MG63 (cell line): Measurements from ENCODE around the gene CHMP4B. TPM values are rescaled to one million over a fixed set of nuclear protein-coding genes. Genes with fewer than 3 reads are reported as not detected.

Experiments
- DNase-seq: peaks from one replicate; pipeline ENCODE4 v3.0.0-alpha.2; 2020
- H3K27me3 ChIP-seq: fragments of 250-450 bp; sonication (Bioruptor Pico); 2 replicates; pipeline ENCODE4 v1.5.1; 2020; ENCODE audit warnings: mild to moderate bottlenecking, moderate library complexity
- H3K36me3 ChIP-seq: fragments of 250-450 bp; sonication (Bioruptor Pico); 2 replicates; pipeline ENCODE4 v1.5.1; 2020; ENCODE audit warnings: mild to moderate bottlenecking, moderate library complexity
- H3K4me3 ChIP-seq: fragments of 250-450 bp; sonication (Bioruptor Pico); 2 replicates; pipeline ENCODE4 v1.5.1; 2020; ENCODE audit warnings: mild to moderate bottlenecking, moderate library complexity
- H3K9me3 ChIP-seq: fragments of 250-450 bp; sonication (Bioruptor Pico); 2 replicates; pipeline ENCODE4 v1.5.1; 2020; ENCODE audit warnings: mild to moderate bottlenecking, moderate library complexity
- total RNA-seq: library from RNA; depleted of rRNA; stranded (reverse); fragments of >200 nt; shearing (Covaris generic); gene quantifications from 2 replicates; pipeline ENCODE4 v1.2.3, GENCODE V29; 2014; ENCODE audit warnings: low replicate concordance

Gene CHMP4B
- total RNA-seq, 1 experiment from 2014 or later, result 73.9 TPM

DNA sequence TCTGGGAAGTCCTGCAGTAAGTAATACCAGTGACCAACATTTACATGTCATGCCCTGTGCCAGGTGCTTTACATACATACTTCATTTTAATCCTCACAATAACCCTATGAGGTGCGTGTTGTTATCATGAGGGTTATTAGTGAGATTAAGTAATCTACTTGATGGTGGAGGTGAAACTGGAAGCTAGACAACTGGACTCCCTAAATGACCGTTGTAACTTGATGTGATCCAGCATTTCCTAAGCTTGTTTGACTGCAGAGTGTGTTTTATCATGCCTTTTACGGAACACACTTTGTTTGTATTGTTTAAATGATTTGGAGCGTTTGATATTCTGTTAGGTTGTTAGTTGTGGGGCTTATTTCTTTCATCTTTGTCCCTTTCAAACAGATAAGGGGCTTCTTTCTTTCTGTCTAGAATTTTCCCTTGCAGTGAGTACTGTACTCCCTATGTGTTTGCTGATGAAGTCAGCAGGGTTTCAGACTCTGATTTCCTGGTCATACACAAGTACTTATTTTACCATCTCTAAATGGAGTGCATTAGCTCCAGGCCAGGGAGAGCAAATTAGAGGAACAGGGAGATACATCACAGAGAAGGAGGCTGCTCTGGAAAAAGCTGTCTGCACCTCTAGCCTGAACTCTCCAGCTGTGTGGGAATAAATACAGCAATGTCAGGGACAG, 29.7 kb downstream of the CHMP4B start:
- Histone ChIP-seq H3K36me3 (peaks cover 2% of the 10 kb centered on the region; the same call in 1 of the 2 replicates), H3K9me3 (no peaks in the 10 kb centered on the region), H3K27me3 (no peaks in the 10 kb centered on the region), H3K4me3 (no peak overlapping the region)
- no peak for DNase-seq

DNA sequence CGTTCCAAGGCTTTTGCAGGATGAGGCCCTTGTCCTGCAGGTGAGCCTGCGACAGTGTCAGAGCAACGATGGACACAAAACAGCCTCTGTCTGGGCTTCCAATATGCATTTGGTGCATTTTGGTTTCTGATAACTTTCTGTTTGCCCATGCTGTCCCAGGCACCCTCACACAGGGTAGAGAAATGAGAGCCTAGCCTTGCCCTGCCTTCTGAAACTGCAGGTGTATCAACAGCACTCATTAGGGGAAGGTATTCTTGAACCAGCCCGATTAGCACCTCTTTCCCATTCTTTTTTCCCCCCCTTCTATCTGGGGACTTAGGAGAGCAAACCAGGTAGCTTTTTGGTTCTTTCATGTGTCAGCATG, 30.3 kb downstream of the CHMP4B start:
- no peaks in the 10 kb centered on the region; the same call in 1 of the 2 replicates for H3K36me3 ChIP-seq
- no peak overlapping the region for H3K4me3 ChIP-seq
- H3K27me3 ChIP-seq, result no peaks in the 10 kb centered on the region
- DNase-seq, result no peak
- H3K9me3 ChIP-seq, result no peaks in the 10 kb centered on the region

DNA sequence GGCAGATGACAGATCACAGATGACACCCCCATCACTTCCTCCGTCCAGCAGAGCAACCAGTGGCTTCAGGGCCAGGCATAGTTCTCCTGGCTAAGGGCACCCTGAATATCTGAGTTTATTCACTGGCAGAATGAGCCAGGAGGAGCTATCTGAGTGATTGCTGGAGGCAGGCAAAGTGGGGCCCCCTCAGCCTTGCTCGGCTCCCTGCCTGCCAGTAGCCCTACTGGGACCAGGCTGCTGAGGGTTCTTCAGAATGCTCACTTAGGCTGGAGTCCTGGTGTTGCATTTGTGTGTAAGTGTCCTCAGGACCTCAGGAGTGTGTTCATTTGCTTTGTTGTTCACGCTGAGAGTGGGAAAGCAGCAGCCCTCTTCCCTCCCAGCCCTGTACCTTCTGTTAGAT, 31.2 kb downstream of the CHMP4B start:
- no peaks in the 10 kb centered on the region for H3K9me3 ChIP-seq
- no peaks in the 10 kb centered on the region for H3K27me3 ChIP-seq
- H3K36me3 ChIP-seq, result no peaks in the 10 kb centered on the region; the same call in 1 of the 2 replicates
- H3K4me3 ChIP-seq, result no peak overlapping the region
- DNase-seq, result no peak

DNA sequence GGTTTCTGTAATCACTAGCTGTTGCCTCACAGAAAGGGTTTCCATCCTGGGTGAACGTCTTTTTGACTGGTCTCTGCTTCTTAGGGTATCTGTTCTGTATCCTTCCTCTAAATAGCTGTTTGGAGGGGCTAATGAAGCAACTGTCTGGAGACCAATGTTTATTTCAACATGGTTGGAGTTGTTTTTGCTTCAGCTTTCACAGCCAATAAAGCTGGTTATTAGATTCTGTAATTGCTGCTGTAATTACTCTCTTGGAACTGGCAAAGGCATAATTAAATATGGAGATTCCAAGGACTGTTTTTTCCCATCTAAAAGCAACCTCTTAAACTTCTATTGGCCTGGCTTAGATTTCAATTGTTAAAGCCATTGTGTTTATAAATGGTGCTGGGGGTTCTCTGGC, 31.9 kb downstream of the CHMP4B start:
- DNase-seq, result no peak
- Histone ChIP-seq H3K9me3 (no peaks in the 10 kb centered on the region), H3K4me3 (no peak overlapping the region), H3K36me3 (no peaks in the 10 kb centered on the region; the same call in 1 of the 2 replicates), H3K27me3 (no peaks in the 10 kb centered on the region)

DNA sequence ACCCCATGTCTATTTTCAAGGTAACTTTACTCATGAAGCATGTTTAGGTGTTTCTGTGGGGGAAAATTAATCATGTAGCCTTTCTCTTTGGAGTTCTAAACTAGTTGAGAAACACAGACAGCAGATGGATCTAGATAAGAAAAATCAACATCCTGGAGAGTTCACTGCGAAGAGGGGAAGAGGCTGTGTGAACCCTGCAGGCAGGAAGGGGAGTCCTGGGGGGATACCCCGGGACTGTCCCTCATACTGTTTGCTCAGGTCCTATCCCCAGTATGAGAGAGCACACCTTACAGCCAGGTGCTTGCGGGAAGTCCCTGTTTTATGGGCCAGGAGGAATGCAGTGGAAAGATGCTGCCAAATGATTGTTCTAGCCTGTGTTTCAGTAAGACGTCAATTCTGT, 32.7 kb downstream of the CHMP4B start:
- H3K36me3 ChIP-seq, result peaks cover 3% of the 10 kb centered on the region; the same call in 1 of the 2 replicates
- H3K27me3 ChIP-seq, result no peaks in the 10 kb centered on the region
- no peaks in the 10 kb centered on the region for H3K9me3 ChIP-seq
- no peak for DNase-seq
- H3K4me3 ChIP-seq, result no peak overlapping the region

DNA sequence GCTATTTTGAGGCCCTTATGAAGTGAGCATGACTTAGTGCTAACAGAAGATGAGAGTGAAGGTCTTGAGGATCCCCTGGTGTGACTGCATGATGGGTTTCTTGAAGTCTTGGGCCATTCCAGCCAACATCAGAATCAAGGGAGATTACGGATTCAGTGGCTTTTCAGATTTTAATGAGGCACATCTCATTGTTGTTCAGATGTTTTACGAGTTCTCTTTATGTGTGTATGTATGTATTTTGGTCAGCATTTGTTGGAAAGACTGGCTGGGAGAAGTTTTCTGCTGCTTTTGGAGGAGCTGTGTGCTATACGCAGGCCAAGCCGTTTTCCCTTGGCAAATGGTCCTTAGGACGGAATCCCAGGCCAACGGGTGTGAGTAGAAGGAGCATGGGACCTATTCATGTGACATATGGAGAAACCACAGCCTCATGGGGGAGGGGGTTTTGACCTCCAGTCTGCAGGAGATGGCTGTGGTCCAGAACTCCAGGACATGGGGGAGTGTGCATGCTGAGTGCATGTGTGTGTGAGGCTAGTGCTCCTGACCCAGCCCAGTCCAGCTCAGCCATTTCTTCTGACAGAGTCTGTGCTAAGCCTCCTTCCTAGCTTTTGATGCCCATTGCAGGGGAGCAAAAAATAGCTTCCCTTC, 35.3 kb downstream of the CHMP4B start:
- peaks cover 20% of the 10 kb centered on the region for H3K36me3 ChIP-seq
- no peak overlapping the region for H3K4me3 ChIP-seq
- no peaks in the 10 kb centered on the region for H3K27me3 ChIP-seq
- no peak for DNase-seq
- no peaks in the 10 kb centered on the region for H3K9me3 ChIP-seq

DNA sequence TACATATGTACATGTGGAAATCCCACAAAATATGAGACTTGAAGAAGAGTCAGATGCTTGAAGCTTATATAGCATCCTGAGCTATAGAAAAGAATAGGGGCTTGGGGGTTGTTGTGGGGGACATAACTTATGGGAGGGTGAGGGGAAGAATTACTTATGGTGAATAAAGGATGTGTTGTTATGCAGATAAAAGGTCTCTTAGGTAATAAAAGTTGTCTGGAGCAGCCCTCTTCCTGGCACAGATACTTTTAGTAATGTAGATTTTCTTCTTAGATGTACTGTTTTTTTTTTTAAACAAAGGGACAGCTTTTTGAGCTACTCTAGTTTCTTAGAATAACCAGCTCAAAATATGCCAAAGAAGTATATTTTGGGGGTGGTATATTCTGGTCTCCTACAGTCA, 35.9 kb downstream of the CHMP4B start:
- H3K4me3 ChIP-seq, result no peak overlapping the region
- peaks cover 26% of the 10 kb centered on the region for H3K36me3 ChIP-seq
- H3K27me3 ChIP-seq, result no peaks in the 10 kb centered on the region
- no peak for DNase-seq
- H3K9me3 ChIP-seq, result no peaks in the 10 kb centered on the region

DNA sequence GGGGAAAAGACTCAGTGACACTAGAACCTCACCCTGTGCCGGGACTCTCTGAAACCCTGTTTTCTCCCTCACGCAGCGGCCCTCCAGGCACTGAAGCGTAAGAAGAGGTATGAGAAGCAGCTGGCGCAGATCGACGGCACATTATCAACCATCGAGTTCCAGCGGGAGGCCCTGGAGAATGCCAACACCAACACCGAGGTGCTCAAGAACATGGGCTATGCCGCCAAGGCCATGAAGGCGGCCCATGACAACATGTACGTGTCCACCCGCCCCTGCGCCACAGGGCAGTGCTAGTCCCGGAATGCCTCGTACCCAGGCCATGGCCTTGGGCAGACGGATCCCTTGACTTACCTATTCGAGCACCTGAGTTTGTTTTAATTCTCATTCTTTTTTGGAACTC, 37.2 kb downstream of the CHMP4B start:
- Histone ChIP-seq H3K9me3 (no peaks in the 10 kb centered on the region), H3K4me3 (no peak overlapping the region), H3K36me3 (peaks cover 35% of the 10 kb centered on the region), H3K27me3 (no peaks in the 10 kb centered on the region)
- DNase-seq, result no peak

DNA sequence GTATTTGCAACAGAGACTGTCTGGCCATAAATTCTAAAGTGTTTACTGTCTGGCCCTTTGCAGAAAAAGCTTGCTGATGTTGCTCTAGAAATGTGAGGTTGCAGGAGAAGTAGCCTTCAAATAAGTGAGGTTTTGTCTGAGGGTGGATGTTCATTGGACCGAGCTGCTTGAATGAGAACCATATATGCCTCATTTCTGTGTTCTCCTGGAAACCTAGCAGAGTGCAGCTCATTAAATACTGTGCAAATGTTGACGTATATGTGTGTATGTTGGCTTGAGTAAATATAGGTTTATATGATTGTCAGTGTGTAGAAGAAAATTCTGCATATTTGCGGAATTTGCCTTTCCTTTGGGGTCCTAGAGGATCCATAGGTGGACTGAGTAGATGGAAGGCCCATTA, 39.0 kb downstream of the CHMP4B start:
- DNase-seq, result no peak
- no peaks in the 10 kb centered on the region for H3K9me3 ChIP-seq
- H3K4me3 ChIP-seq, result no peak overlapping the region
- no peaks in the 10 kb centered on the region for H3K27me3 ChIP-seq
- H3K36me3 ChIP-seq, result peaks cover 43% of the 10 kb centered on the region

DNA sequence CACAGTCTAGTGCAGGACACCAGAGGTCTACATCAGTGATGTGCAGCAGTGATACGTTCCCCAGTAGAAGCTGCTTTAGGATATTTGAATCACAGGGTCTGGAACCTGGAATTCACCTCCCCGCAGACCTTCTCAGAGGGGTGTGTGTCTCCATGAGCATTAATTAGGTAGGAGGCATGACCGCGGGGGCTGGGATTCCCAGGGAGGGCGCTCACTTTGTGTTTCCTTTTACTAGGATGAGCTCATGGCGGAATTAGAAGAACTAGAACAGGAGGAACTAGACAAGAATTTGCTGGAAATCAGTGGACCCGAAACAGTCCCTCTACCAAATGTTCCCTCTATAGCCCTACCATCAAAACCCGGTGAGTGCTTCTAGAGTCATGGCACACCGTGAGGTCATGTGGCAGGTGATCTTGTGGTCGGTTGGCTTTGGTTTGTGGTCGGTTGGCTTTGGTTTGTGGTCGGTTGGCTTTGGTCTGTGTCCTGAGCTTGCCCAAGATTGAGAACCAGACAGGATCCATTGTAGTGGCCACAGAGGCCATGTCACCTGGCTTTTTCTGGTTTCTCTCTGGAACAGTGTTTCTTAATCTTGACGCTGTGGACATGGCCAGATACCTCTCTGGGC, 40.8 kb downstream of the CHMP4B start:
- no peak overlapping the region for H3K4me3 ChIP-seq
- no peak for DNase-seq
- no peaks in the 10 kb centered on the region for H3K27me3 ChIP-seq
- H3K9me3 ChIP-seq, result no peaks in the 10 kb centered on the region
- peaks cover 43% of the 10 kb centered on the region for H3K36me3 ChIP-seq

DNA sequence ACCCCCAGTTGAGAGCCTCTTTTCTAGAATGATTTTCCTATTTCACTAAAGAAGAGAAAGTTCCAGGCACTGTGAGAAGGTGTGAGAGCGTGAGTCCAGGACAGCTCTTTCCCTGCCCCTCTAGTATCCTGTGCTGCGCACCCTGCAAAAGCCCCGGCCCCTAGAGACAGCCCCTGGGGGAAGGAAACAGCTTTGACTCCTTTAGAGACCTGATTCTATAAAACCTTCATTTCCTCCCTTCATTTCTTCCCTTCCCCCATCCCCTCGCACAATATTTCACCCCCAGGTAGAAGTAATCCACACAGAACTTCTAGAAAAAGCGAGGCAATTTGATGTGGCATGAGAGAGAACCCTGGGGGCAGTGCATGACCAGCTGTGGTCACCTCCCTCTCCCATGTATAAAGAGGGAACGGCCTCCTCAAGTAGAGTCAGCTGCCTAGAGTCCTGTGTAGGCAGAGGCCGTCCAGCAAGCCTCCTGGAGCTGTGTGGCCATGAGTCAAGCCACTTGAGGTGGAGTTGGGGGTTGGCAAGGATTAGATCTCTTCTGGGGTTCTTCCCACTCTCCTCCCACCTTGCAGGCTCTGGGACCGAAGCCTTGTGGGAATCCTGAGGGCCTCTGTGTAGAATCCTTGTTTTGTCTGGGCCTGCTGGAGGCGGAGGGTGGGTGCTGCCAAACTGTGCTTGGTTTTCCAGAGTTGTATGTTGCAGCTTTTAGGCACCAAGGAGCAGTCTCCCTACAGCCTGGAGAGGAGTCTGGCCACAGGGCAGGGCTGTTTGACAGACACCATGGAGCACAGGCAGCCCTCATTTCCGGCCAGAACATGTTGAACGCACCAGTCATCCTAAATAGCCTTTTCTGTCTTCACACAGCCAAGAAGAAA, 41.7 kb downstream of the CHMP4B start:
- DNase-seq, result no peak
- H3K9me3 ChIP-seq, result no peaks in the 10 kb centered on the region
- H3K36me3 ChIP-seq, result peaks cover 43% of the 10 kb centered on the region
- H3K4me3 ChIP-seq, result no peak overlapping the region
- no peaks in the 10 kb centered on the region for H3K27me3 ChIP-seq

DNA sequence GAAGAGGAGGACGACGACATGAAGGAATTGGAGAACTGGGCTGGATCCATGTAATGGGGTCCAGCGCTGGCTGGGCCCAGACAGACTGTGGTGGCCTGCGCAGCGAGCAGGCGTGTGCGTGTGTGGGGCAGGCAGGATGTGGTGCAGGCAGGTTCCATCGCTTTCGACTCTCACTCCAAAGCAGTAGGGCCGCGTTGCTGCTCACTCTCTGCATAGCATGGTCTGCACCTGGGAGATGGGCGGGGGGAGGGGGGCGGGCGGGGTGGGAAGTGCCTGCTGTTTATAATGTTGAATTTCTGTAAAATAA, 42.3 kb downstream of the CHMP4B start:
- Histone ChIP-seq H3K36me3 (peaks cover 43% of the 10 kb centered on the region), H3K4me3 (no peak overlapping the region), H3K9me3 (no peaks in the 10 kb centered on the region), H3K27me3 (no peaks in the 10 kb centered on the region)
- no peak for DNase-seq

DNA sequence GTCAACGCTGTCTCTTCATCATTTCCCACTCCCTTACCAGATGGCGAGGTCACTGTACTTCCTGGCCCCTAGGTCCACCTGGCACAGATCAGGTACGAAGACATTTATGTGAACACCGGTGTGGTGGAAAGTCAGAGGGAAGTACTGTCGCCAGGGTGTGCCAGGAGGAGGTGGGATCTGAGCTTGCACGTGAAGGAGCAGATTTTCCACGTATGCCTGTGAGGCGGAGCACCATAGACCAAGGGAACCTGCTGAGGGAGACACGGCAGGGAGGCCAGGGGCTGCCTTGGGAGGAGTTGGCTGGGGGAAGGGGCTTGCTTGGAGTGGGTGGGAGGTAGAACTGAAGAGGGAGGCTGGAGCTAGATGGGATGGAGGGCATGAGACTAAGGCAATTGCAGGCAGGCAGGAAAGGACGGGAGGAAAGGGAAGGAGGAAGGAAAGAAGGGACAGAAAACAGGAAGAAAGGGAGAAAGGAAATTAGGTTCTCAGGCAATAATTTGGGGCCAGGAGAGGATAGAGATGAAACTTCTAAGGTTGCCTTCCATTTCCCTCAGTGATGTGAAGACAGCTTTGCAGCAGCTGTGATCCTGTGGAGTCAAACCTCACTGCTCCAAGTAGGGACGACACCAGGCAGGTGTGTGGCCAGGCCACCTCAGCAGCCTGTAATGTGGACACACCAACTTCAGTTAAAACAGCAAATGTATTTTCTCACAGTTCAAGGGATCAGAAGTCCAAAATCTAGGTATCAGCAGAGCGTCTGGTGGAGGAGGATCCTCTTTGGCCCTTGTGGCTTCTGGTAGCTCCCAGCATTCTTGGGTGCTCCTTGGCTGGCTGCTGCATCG, 46.8 kb downstream of the CHMP4B start:
- Histone ChIP-seq H3K27me3 (no peaks in the 10 kb centered on the region), H3K36me3 (peaks cover 11% of the 10 kb centered on the region), H3K4me3 (no peak overlapping the region), H3K9me3 (no peaks in the 10 kb centered on the region)
- no peak for DNase-seq

DNA sequence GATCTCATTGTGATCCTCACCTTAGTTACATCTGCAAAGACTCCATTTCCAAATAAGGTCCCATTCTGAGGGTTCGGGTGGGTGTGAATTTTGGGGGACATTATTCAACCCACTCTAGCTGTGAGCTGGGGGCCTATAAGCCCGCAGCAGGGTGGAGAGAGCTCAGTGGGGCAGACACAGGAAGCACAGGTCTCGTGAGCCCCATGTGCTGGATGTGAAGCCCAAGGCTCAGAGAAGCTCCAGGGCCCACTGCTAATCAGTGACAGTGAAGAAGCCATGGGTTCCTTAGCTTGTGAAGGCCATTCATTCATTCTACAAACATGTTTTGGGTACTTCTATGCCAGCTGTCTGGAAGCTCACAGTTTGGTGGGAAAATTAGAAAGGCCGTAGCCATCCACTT, 47.5 kb downstream of the CHMP4B start:
- H3K9me3 ChIP-seq, result no peaks in the 10 kb centered on the region
- H3K4me3 ChIP-seq, result no peak overlapping the region
- H3K27me3 ChIP-seq, result no peaks in the 10 kb centered on the region
- no peak for DNase-seq
- peaks cover 8% of the 10 kb centered on the region for H3K36me3 ChIP-seq

DNA sequence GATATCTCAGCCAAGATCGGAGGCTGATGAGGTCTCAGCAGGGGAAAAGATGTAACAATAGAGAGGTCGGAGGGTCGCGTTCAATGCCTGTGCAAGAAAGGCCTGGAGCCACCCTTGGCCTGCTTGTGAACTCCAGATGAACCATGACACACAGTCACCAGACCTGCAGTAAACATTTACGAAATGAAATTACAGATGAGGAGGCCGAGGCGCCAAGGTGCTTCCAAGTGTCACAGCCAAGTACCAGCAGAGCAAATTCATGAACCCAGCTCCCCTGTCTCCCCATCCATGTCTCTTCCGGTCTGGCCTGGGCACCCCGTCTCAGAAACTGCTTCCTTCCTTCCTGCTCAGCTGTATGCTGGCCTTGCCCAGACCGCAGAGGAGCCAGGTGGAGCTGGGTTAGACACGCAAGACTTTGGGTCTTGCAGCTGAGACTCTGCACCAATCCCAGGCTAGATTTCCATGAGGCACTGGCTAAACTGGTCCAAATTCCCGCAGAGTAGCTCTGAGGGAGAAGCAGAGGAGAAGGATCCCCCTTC, 48.1 kb downstream of the CHMP4B start:
- no peaks in the 10 kb centered on the region for H3K9me3 ChIP-seq
- peak; percentile 19 for DNase-seq
- no peaks in the 10 kb centered on the region for H3K27me3 ChIP-seq
- peaks cover 3% of the 10 kb centered on the region for H3K36me3 ChIP-seq
- no peak overlapping the region for H3K4me3 ChIP-seq

DNA sequence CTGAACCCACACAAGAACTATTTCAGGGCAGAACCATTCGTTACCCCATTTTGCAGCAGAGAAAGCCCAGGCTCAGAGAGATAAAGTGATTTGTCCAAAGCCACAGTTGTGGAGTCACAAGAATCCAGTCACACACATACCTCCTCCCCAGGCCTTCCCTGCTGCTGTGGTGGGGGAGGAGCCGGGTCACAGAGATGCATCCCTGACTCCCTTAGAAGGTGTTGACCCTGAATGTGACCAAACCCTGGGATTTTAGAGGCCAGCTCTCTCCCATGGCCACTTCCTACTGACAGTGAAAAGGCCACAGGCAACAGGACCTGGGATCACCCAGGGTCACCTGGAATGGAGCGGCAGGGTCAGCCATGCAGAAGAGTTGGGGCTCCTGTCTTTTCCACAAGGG, 48.6 kb downstream of the CHMP4B start:
- no peaks in the 10 kb centered on the region for H3K9me3 ChIP-seq
- no peaks in the 10 kb centered on the region for H3K36me3 ChIP-seq
- no peak for DNase-seq
- H3K4me3 ChIP-seq, result no peak overlapping the region
- no peaks in the 10 kb centered on the region for H3K27me3 ChIP-seq
